Thyroid gland (tissue), 4 donors: ENCODE results near the gene ROPN1B.

Experiments
- CTCF ChIP-seq, 6 experiments: fragments of 200-600 bp in 3 of 6; fragments of 450-650 bp in 3 of 6; sonication (generic) in 3 of 6; IDR thresholded peaks; one replicate each; pipeline ENCODE4 v1.5.1; 2016 to 2019; ENCODE audit warnings: antibody characterized with exemption in 6 of 6, mild to moderate bottlenecking in 2 of 6, inconsistent platforms in 1 of 6, moderate library complexity in 1 of 6
- POLR2A ChIP-seq, 2 donors: fragments of 450-650 bp; IDR thresholded peaks; one replicate each; pipeline ENCODE4 v1.6.1; 2017; ENCODE audit warnings: antibody characterized with exemption in 2 of 2, mild to moderate bottlenecking in 2 of 2, moderate library complexity in 1 of 2

- TF ChIP-seq CTCF (IDR thresholded peaks at IDR 0.05) (no peak), POLR2A (IDR thresholded peaks at IDR 0.05) (no peak)
Observed at GRCh38 chr3:126017362-126017761, 48.4 kb downstream of the ROPN1B start.
